HEK293 (cell line): ENCODE results near the gene ADCY1.

Source experiments
- ATF2 ChIP-seq: fragments of 450-650 bp; formaldehyde crosslinking; IDR thresholded peaks from 2 replicates; pipeline ENCODE4 v1.5.1; 2016; ENCODE audit warnings: missing biosample characterization, missing genetic modification characterization, low read depth
- CTCF ChIP-seq: fragments of 450-650 bp; formaldehyde crosslinking; IDR thresholded peaks from 2 replicates; pipeline ENCODE4 v1.5.1; 2016; ENCODE audit warnings: missing biosample characterization, missing genetic modification characterization
- PBX3 ChIP-seq: sonication (generic); formaldehyde crosslinking; IDR thresholded peaks from 2 replicates; pipeline ENCODE4 v1.8.1; 2022; ENCODE audit warnings: mild to moderate bottlenecking, moderate library complexity, missing genetic modification reagents
- ZNF274 ChIP-seq, 2 experiments: fragments of 200-500 bp in 1 of 2; fragments of 450-650 bp in 1 of 2; sonication (Bioruptor generic) in 1 of 2; formaldehyde crosslinking in 1 of 2; IDR thresholded peaks; 2 replicates each; pipeline versions ENCODE4 v1.5.1 to v1.6.1; 2014 to 2016; ENCODE audit warnings: borderline replicate concordance in 1 of 2, inconsistent platforms in 1 of 2, low read length in 1 of 2, missing biosample characterization in 1 of 2, missing genetic modification characterization in 1 of 2
- ZNF549 ChIP-seq: fragments of 450-650 bp; IDR thresholded peaks from 2 replicates; pipeline ENCODE4 v1.5.1; 2018; ENCODE audit warnings: missing biosample characterization, missing genetic modification characterization, mild to moderate bottlenecking, inconsistent platforms, moderate library complexity

GRCh38 chr7:45650404-45651394, 76.5 kb downstream of the ADCY1 start:
- TF ChIP-seq ZNF274 (IDR thresholded peaks at IDR 0.05; ENCODE audit: low read length) (no peak), ZNF274 (tag by site-specific recombination; IDR thresholded peaks at IDR 0.05; ENCODE audit: borderline replicate concordance) (no peak), CTCF (tag by site-specific recombination) (no peak), ATF2 (tag by site-specific recombination) (no peak), PBX3 (CRISPR knock-in tag) (no peak), ZNF549 (no peak)
